Progenitor cell of endocrine pancreas (in vitro differentiated cells): Measurements from ENCODE around the gene MCAT. TPM values are rescaled to one million over a fixed set of nuclear protein-coding genes. Genes with fewer than 3 reads are reported as not detected.

Source experiments
- DNase-seq: peaks from one replicate; pipeline ENCODE4 v3.0.0; 2021; ENCODE audit warnings: low spot score; ENCODE audit not compliant: unreplicated experiment
- H3K27ac Mint-ChIP-seq: 2 replicates; pipeline ENCODE4 v1.8.0; 2021; ENCODE audit warnings: mild to moderate bottlenecking, moderate library complexity, mixed read lengths
- H3K27me3 Mint-ChIP-seq: 2 replicates; pipeline ENCODE4 v1.8.0; 2021; ENCODE audit warnings: mixed read lengths
- H3K36me3 Mint-ChIP-seq: 2 replicates; pipeline ENCODE4 v1.8.0; 2022; ENCODE audit warnings: mixed read lengths; ENCODE audit not compliant: insufficient read depth
- H3K4me1 Mint-ChIP-seq: 2 replicates; pipeline ENCODE4 v1.8.0; 2021; ENCODE audit warnings: low read depth, mixed read lengths
- H3K4me3 Mint-ChIP-seq: 2 replicates; pipeline ENCODE4 v1.8.0; 2021; ENCODE audit warnings: low read depth, mild to moderate bottlenecking, moderate library complexity, mixed read lengths
- H3K9me3 Mint-ChIP-seq: 2 replicates; pipeline ENCODE4 v1.8.0; 2021; ENCODE audit warnings: low read depth, mixed read lengths
- CTCF ChIP-seq: fragments of 200-600 bp; sonication (generic); IDR thresholded peaks from one replicate; pipeline ENCODE4 v1.5.0; 2021; ENCODE audit warnings: antibody characterized with exemption, mild to moderate bottlenecking; ENCODE audit not compliant: unreplicated experiment
- total RNA-seq: library from RNA; stranded (reverse); gene quantifications from 2 replicates; pipeline ENCODE4 v1.2.1, GENCODE V29; 2021

MCAT gene
- total RNA-seq, 1 donor from 2014 or later: 20.4 TPM

- no peak overlapping the region for H3K4me3 Mint-ChIP-seq
- DNase-seq: no peak
- H3K4me1 Mint-ChIP-seq: peaks cover 14% of the 10 kb centered on the region
- H3K27me3 Mint-ChIP-seq: peaks cover 31% of the 10 kb centered on the region
- no peak overlapping the region for H3K27ac Mint-ChIP-seq
- TF ChIP-seq CTCF: no peak
- no peaks in the 10 kb centered on the region for H3K36me3 Mint-ChIP-seq
- no peaks in the 10 kb centered on the region for H3K9me3 Mint-ChIP-seq
Observed at GRCh38 chr22:43114958-43115357, 28.2 kb downstream of the MCAT start.

GRCh38 chr22:43113526-43114251 is 29.5 kb downstream of the MCAT start:
- no peak for TF ChIP-seq CTCF
- Mint-ChIP-seq H3K27ac (no peak overlapping the region), H3K4me3 (peak overlapping the region; percentile 14), H3K27me3 (peaks cover 41% of the 10 kb centered on the region), H3K36me3 (no peaks in the 10 kb centered on the region), H3K4me1 (peaks cover 14% of the 10 kb centered on the region), H3K9me3 (no peaks in the 10 kb centered on the region)
- DNase-seq: no peak

GRCh38 chr22:43110927-43111623 is 32.1 kb downstream of the MCAT start:
- Mint-ChIP-seq H3K36me3 (no peaks in the 10 kb centered on the region), H3K9me3 (no peaks in the 10 kb centered on the region), H3K4me1 (peaks cover 14% of the 10 kb centered on the region), H3K27ac (no peak overlapping the region), H3K4me3 (peak overlapping the region; percentile 65), H3K27me3 (peaks cover 52% of the 10 kb centered on the region)
- TF ChIP-seq CTCF: no peak
- no peak for DNase-seq

GRCh38 chr22:43110444-43110926 is 32.7 kb downstream of the MCAT start, which contains the start of gene BIK:
BIK (plus strand) TSS chr22:43110750; CDS start chr22:43124023, 13,273 bp downstream.
- peaks cover 52% of the 10 kb centered on the region for H3K27me3 Mint-ChIP-seq
- H3K4me1 Mint-ChIP-seq: peaks cover 14% of the 10 kb centered on the region
- DNase-seq: peak; percentile 31
- H3K36me3 Mint-ChIP-seq: no peaks in the 10 kb centered on the region
- H3K4me3 Mint-ChIP-seq: peak within 1 kb of the TSS; percentile 65
- peak; percentile 32 for TF ChIP-seq CTCF
- H3K9me3 Mint-ChIP-seq: no peaks in the 10 kb centered on the region
- peak within 1 kb of the TSS; percentile 81 for H3K27ac Mint-ChIP-seq

GRCh38 chr22:43109921-43110443 is 33.2 kb downstream of the MCAT start:
- Mint-ChIP-seq H3K27ac (peak overlapping the region; percentile 81), H3K4me3 (peak overlapping the region; percentile 63), H3K27me3 (peaks cover 53% of the 10 kb centered on the region), H3K4me1 (peaks cover 13% of the 10 kb centered on the region), H3K36me3 (no peaks in the 10 kb centered on the region), H3K9me3 (no peaks in the 10 kb centered on the region)
- no peak for TF ChIP-seq CTCF
- no peak for DNase-seq
